ENCODE measurements around the gene APBB2.

Gene APBB2

DNA sequence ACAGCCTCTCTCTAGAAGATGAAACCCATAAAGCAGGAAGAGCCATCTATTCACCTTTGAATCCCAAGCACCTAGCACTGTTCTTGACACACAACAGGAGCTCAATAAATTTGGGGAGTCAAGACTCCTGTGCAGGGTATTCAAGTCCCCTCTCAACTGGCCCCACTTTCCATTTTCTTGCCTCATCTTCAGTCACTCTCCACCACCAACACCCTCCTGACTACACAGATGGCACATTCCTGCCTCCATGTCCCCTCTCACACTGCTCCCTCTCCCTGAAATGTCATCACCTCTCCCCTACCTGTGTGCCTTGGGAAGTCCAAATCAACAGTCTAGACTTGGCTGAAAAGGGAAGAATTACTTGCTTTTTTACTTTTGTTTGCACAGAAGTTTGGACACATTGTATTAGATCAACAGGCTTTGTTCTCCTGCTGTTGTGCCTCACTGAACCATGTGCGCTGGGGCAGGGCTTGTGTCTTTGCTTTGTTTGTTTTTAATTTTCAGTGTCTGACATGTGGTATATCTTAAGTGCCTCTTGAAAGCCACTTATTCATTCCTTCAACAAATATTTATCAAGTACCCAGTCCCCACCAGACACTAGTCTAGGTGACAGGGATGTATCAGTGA lies 85.1 kb downstream of the APBB2 start:
- Histone ChIP-seq H3K4me3 (ENCODE audit: low read depth, low read length) (no peak overlapping the region), H3K9me3 (ENCODE audit: control insufficient read depth, insufficient read depth, low read length) (no peaks in the 10 kb centered on the region), H3K27me3 (ENCODE audit: control insufficient read depth, insufficient read depth, low read length) (no peaks in the 10 kb centered on the region), H3K4me1 (ENCODE audit: control insufficient read depth, insufficient read depth, low read length) (peaks cover 10% of the 10 kb centered on the region), H3K36me3 (ENCODE audit: control insufficient read depth, insufficient read depth, low read length) (no peaks in the 10 kb centered on the region), H3K9ac (ENCODE audit: low read depth, low read length) (no peak overlapping the region)

DNA sequence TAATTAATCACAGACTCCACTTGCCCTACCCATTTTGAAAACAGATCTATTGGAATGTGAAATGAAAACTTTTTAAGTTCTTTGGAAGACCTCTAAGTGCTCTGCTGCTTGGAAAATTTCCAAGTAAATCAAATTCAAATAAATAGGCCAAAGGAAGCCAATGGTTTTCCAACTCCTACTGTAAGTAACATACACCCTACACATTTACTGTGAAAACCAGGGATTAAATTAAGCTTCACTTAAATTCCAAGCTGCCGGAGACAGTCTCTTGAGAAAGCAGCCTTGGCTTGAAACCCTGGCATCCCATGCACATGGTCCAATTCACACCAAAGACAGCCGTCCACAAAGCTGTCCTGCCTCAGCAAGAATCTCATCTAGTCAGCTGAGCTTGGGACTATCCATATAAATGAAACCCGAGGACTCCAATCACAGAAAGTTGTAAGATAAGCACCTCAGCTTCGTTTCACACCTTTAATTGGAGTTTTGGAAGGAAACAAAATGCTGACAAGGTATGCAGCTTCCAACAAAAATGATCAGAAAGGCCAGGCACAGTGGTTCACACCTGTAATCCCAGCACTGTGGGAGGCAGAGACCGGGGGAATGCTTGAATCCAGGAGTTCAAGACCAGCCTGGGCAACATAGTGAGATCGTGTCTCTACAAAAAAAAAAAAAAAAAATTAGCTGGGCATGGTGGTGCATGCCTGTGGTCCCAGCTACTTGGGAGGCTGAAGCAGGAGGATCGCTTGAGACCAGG lies 88.6 kb downstream of the APBB2 start:
- Histone ChIP-seq H3K4me1 (ENCODE audit: control insufficient read depth, insufficient read depth, low read length) (peaks cover 4% of the 10 kb centered on the region), H3K9ac (ENCODE audit: low read depth, low read length) (no peak overlapping the region), H3K27me3 (ENCODE audit: control insufficient read depth, insufficient read depth, low read length) (no peaks in the 10 kb centered on the region), H3K9me3 (ENCODE audit: control insufficient read depth, insufficient read depth, low read length) (no peaks in the 10 kb centered on the region), H3K36me3 (ENCODE audit: control insufficient read depth, insufficient read depth, low read length) (no peaks in the 10 kb centered on the region), H3K4me3 (ENCODE audit: low read depth, low read length) (no peak overlapping the region)

DNA sequence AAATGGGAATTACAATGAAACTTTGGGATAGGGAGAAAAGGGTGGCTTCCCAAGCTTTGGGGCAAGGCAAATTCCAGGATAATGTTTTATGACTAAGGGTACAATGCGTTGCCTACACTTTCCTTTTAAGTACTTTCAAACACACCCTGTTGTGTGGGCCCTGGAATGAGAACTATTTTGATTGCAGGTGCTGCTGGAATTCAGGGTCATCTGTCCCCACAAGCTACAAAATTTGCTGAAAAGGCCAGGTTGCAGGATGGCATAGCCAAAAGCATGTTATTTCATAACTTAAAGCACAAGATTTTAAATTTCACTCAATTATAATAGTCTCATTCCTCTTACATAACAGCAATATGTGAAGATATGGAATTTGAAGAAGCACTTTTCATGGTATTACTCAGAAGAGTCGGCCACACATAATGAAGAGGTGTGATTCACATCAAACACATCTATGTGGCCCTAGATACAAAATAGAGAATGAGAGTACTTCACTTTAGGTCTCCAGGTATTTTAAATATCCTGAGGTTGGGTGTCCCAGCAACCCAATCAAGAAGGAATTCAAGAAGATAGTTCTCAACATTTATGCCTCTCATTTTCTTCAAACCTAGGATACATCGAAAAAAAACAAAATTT lies 89.3 kb downstream of the APBB2 start:
- H3K9me3 ChIP-seq (ENCODE audit: control insufficient read depth, insufficient read depth, low read length) = no peaks in the 10 kb centered on the region
- H3K9ac ChIP-seq (ENCODE audit: low read depth, low read length) = no peak overlapping the region
- H3K4me3 ChIP-seq (ENCODE audit: low read depth, low read length) = no peak overlapping the region
- H3K27me3 ChIP-seq (ENCODE audit: control insufficient read depth, insufficient read depth, low read length) = no peaks in the 10 kb centered on the region
- no peaks in the 10 kb centered on the region for H3K36me3 ChIP-seq (ENCODE audit: control insufficient read depth, insufficient read depth, low read length)
- H3K4me1 ChIP-seq (ENCODE audit: control insufficient read depth, insufficient read depth, low read length) = peaks cover 4% of the 10 kb centered on the region

DNA sequence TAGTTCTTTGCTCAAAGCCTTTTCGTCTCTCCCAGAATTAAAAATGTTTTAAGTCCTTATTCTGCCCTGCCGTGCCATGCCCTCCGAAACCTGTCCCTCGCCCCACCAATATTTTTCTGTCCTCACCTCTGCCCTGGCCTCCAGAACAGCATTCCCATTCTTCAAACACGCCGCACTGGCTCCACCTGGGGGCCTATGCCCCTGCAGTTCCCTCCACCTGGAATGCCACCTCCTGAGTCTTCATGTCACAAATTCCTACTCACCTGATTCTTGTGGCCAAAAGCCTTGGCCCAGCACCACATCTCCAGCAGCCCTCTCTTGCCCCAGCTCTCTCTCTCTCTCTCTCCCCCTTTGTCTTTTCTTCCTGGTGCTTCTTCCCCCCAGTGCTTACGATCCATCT lies 91.6 kb downstream of the APBB2 start:
- Histone ChIP-seq H3K9me3 (ENCODE audit: control insufficient read depth, insufficient read depth, low read length) (no peaks in the 10 kb centered on the region), H3K36me3 (ENCODE audit: control insufficient read depth, insufficient read depth, low read length) (no peaks in the 10 kb centered on the region), H3K4me3 (ENCODE audit: low read depth, low read length) (no peak overlapping the region), H3K4me1 (ENCODE audit: control insufficient read depth, insufficient read depth, low read length) (peaks cover 4% of the 10 kb centered on the region), H3K9ac (ENCODE audit: low read depth, low read length) (no peak overlapping the region), H3K27me3 (ENCODE audit: control insufficient read depth, insufficient read depth, low read length) (no peaks in the 10 kb centered on the region)

DNA sequence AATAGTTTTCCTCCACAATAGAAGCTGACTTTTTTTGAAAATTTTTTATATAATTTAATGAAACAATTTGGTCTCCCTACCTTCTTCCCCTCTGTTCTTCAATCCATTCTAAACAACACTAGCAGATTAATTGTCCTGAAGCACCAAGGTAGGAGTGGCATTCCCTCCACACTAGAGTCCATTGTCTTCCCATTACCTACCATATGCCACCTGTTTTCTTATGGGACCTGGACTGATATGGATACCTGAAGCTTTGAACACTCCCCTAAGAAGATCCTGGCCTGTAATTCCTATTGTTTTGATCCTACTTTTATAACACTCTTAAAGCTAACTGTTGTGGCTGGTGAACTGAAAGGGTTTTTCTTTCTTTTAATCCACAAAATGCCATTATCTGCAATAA lies 92.0 kb downstream of the APBB2 start:
- Histone ChIP-seq H3K9ac (ENCODE audit: low read depth, low read length) (no peak overlapping the region), H3K4me1 (ENCODE audit: control insufficient read depth, insufficient read depth, low read length) (peaks cover 4% of the 10 kb centered on the region)

DNA sequence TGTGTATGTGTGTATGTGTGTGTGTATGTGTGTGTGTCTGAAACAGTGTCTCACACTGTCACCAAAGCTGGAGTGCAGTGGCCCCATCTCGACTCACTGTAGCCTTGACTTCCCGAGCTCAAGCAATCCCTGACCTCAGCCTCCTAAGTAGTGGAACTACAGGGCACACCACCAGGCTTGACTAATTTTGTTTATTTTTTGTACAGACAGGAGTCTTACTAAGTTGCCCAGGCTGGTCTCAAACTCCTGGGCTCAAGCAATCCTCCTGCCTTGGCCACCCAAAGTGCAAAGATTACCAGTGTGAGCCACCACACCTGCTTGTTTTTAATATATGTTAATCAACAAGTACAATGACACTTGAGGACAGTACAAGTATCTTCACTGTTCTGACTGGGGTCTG lies 92.4 kb downstream of the APBB2 start:
- no peak overlapping the region for H3K4me3 ChIP-seq (ENCODE audit: low read depth, low read length)
- no peaks in the 10 kb centered on the region for H3K27me3 ChIP-seq (ENCODE audit: control insufficient read depth, insufficient read depth, low read length)
- H3K9me3 ChIP-seq (ENCODE audit: control insufficient read depth, insufficient read depth, low read length) = no peaks in the 10 kb centered on the region
- no peak overlapping the region for H3K9ac ChIP-seq (ENCODE audit: low read depth, low read length)
- no peaks in the 10 kb centered on the region for H3K36me3 ChIP-seq (ENCODE audit: control insufficient read depth, insufficient read depth, low read length)
- H3K4me1 ChIP-seq (ENCODE audit: control insufficient read depth, insufficient read depth, low read length) = peaks cover 4% of the 10 kb centered on the region

More for the DNA sequence above, 92.0 kb downstream of the APBB2 start:
- no peaks in the 10 kb centered on the region for H3K36me3 ChIP-seq (ENCODE audit: control insufficient read depth, insufficient read depth, low read length)
- no peaks in the 10 kb centered on the region for H3K27me3 ChIP-seq (ENCODE audit: control insufficient read depth, insufficient read depth, low read length)
- no peak overlapping the region for H3K4me3 ChIP-seq (ENCODE audit: low read depth, low read length)
- no peaks in the 10 kb centered on the region for H3K9me3 ChIP-seq (ENCODE audit: control insufficient read depth, insufficient read depth, low read length)

DNA sequence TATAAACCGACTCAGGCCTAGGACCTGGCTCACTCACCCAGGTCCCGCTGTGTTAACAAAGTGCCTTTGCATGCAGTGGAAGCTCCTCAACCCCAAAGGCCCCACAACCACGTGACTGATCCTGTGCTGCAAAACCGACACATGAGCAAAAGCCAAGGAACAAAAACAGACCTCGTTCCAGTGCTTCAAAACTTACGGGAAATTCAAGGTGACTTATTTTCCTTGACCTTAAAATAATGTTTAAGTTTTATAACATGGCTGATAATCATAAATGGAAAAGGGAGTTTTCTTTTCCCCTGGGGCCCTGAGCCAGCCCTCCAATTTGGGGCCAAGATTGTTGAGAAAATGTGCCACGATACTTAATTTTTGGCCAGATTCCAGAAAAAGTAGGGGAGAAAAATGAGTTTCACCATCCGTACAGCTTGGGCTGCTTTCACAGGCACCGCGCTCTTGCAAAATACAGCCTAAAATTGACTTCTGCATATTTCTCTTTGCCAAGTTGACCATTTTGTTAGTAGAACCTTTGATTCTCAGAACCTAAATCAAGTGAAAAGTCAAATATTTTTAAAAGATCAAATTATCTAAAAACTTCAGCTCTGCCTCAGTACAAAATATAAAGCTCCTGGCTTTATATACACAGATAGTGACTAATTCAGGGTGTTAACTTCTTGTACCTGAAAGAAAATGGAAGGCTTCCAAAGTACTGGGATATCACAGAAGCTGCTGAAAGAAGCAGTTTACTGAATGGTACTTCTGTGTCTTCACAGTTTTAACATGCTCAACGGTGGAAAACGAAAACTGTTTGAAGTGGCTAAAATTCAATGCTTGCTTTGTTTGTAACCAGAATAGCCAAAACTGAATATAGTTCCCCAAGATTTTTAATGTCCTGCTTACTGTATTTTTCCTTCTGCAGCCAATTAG lies 93.8 kb downstream of the APBB2 start:
- H3K9ac ChIP-seq (ENCODE audit: low read depth, low read length) = no peak overlapping the region
- peaks cover 4% of the 10 kb centered on the region for H3K4me1 ChIP-seq (ENCODE audit: control insufficient read depth, insufficient read depth, low read length)
- H3K4me3 ChIP-seq (ENCODE audit: low read depth, low read length) = no peak overlapping the region
- H3K27me3 ChIP-seq (ENCODE audit: control insufficient read depth, insufficient read depth, low read length) = no peaks in the 10 kb centered on the region
- no peaks in the 10 kb centered on the region for H3K9me3 ChIP-seq (ENCODE audit: control insufficient read depth, insufficient read depth, low read length)
- H3K36me3 ChIP-seq (ENCODE audit: control insufficient read depth, insufficient read depth, low read length) = no peaks in the 10 kb centered on the region

DNA sequence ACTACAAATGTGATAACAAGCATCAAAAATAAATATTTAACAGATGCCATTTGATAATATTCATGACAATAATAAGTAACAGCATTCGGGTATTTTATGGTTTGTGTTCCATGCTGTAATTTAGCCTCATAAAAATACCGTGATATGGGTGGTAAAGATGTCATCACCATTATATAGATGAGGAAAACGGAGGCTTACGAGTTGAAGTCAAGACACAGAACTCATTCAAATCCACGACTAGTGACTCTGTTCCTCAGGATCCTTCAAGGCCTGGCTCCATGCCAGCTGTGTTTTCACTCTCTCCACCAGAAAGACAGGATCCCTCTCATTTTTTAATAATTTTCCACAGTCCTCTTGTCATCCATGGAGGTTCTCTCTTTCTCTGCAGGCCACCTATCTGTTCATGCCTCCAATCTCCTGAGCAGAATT lies 94.5 kb downstream of the APBB2 start:
- Histone ChIP-seq H3K36me3 (ENCODE audit: control insufficient read depth, insufficient read depth, low read length) (no peaks in the 10 kb centered on the region), H3K4me3 (ENCODE audit: low read depth, low read length) (no peak overlapping the region), H3K4me1 (ENCODE audit: control insufficient read depth, insufficient read depth, low read length) (peaks cover 4% of the 10 kb centered on the region), H3K9me3 (ENCODE audit: control insufficient read depth, insufficient read depth, low read length) (no peaks in the 10 kb centered on the region), H3K9ac (ENCODE audit: low read depth, low read length) (no peak overlapping the region), H3K27me3 (ENCODE audit: control insufficient read depth, insufficient read depth, low read length) (no peaks in the 10 kb centered on the region)

DNA sequence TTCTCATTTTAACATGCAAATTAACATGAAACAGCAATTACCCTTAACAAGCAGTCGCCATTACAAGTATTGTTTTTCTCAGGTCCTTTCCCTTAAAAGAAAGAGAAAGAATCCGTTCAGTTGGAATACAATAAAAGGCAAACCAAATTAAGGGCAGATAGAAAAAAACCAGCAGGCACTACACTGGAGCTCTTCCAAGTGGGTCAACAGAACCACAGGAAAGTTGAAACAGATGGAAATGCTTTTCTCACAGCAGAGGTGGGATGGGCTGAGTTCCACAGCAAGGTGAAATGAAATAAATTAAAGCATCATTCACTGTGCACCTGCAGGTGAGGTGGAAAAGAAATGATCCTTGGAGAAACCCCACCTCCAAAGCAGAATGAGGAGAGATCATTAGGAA lies 102.6 kb downstream of the APBB2 start:
- no peaks in the 10 kb centered on the region for H3K9me3 ChIP-seq (ENCODE audit: control insufficient read depth, insufficient read depth, low read length)
- H3K27me3 ChIP-seq (ENCODE audit: control insufficient read depth, insufficient read depth, low read length) = no peaks in the 10 kb centered on the region
- H3K36me3 ChIP-seq (ENCODE audit: control insufficient read depth, insufficient read depth, low read length) = no peaks in the 10 kb centered on the region
- H3K9ac ChIP-seq (ENCODE audit: low read depth, low read length) = no peak overlapping the region
- H3K4me1 ChIP-seq (ENCODE audit: control insufficient read depth, insufficient read depth, low read length) = no peaks in the 10 kb centered on the region
- no peak overlapping the region for H3K4me3 ChIP-seq (ENCODE audit: low read depth, low read length)

DNA sequence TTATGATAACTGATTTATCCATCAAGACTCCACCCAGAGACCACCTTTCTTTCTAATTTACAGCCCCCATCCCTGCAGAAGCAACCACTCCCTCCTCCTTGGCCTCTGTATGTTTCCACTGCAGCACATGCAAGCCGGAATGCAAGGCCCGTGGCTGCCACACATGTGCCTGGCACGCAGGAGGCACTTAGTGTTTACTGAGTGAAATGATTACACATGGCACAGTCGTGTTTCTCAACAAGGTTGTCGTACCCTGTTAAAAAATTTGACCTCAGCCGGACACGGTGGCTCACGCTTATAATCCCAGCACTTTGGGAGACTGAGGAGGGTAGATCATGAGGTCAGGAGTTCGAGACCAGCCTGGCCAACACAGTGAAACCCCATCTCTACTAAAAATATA lies 104.3 kb downstream of the APBB2 start:
- Histone ChIP-seq H3K4me3 (ENCODE audit: low read depth, low read length) (no peak overlapping the region), H3K9ac (ENCODE audit: low read depth, low read length) (no peak overlapping the region), H3K36me3 (ENCODE audit: control insufficient read depth, insufficient read depth, low read length) (no peaks in the 10 kb centered on the region), H3K9me3 (ENCODE audit: control insufficient read depth, insufficient read depth, low read length) (no peaks in the 10 kb centered on the region), H3K4me1 (ENCODE audit: control insufficient read depth, insufficient read depth, low read length) (no peaks in the 10 kb centered on the region), H3K27me3 (ENCODE audit: control insufficient read depth, insufficient read depth, low read length) (no peaks in the 10 kb centered on the region)

DNA sequence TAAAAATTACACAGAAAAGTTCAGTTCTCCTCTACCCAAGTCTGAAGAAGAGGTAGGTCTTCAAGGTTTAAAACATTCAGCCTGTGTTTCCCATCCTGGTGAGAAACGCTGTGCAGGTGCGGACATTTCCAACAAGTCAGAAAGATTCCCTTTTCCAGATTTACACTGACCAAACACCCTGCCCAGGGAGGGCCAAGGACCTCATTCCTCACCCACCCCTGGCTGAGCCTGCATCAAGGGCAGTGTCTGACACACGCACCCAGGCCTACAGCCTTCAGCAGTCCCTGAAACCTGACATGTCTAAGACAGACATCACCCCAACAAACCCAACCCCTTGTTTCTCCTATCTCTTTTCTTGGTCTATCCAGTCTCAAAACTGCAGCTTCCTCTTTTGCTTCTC lies 105.9 kb downstream of the APBB2 start:
- H3K9ac ChIP-seq (ENCODE audit: low read depth, low read length) = no peak overlapping the region
- no peaks in the 10 kb centered on the region for H3K36me3 ChIP-seq (ENCODE audit: control insufficient read depth, insufficient read depth, low read length)
- H3K9me3 ChIP-seq (ENCODE audit: control insufficient read depth, insufficient read depth, low read length) = no peaks in the 10 kb centered on the region
- H3K27me3 ChIP-seq (ENCODE audit: control insufficient read depth, insufficient read depth, low read length) = no peaks in the 10 kb centered on the region
- no peak overlapping the region for H3K4me3 ChIP-seq (ENCODE audit: low read depth, low read length)
- no peaks in the 10 kb centered on the region for H3K4me1 ChIP-seq (ENCODE audit: control insufficient read depth, insufficient read depth, low read length)
